GM12801 (cell line): ENCODE measurements around the gene CLK1.

Source experiments
- CTCF ChIP-seq: IDR thresholded peaks from one replicate; pipeline ENCODE4 v1.5.1; 2011; ENCODE audit warnings: control low read depth; ENCODE audit not compliant: insufficient read length; ENCODE audit errors: extremely low read depth

CLK1 gene

GRCh38 chr2:200847939-200848338, 16.5 kb downstream of the CLK1 start:
- no peak for TF ChIP-seq CTCF

DNA sequence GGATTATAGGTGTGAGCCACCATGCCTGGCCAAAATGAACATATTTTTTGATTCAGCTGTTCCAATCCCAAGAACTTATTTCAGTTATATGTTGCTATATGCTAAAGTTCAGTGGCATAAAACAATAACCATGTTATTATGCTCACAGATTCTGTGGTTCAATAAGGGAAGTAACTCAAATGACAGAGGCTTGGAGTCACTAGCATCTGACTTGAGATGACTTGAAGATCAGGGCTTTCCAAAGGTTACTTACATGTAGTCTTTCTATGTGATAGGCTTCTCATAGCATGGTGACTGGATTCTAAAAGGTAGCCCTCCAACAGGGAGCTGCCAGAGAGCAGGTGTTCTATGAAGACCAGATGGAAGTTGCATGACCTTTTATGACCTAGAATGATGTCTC, 17.2 kb downstream of the CLK1 start:
- no peak for TF ChIP-seq CTCF

GRCh38 chr2:200845669-200846325, 18.7 kb downstream of the CLK1 start:
- no peak for TF ChIP-seq CTCF

DNA sequence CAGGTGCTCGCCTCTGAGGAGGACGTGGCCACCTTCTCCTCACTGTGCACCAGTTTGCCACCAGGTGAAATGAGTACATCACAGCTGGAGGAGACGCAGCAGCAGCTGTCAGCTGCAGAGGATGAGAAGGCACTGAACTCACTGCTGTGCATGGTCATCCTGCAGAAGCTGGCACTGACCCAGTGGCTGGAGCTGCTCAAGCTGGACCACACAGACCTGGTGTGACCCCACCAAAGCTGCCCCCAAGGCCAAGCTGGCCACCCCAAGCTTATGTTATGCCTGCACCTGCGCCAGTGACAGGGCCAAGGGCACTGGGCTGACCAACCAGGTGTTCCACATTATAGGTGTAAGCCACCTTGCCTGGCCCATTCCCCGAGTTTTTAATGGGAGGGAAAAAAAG, 19.3 kb downstream of the CLK1 start:
- no peak for TF ChIP-seq CTCF

GRCh38 chr2:200843993-200844948, 20.2 kb downstream of the CLK1 start:
- TF ChIP-seq CTCF, result no peak

DNA sequence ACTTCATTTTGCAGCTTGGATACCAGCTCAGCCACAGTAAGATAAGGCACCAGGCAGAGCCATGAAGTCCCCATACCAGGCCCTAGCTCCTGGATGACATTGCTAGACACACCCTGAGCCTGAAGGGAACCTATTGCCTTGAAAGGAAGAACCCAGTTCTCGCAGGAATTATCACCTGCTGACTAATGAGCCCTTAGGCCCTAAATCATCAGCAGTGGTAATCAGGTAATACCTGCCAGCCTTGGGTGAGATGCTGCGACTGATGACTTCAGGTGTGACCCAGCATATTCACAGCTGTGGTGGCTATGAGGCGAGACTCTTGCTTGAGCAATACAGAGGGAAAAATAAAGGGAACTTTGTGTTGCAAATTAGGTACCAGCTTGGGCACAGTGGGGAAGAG, 24.9 kb downstream of the CLK1 start:
- no peak for TF ChIP-seq CTCF

- TF ChIP-seq CTCF, result no peak
Measured at GRCh38 chr2:200834701-200835100, 29.8 kb downstream of the CLK1 start.
